Measurements from ENCODE around the gene NPLOC4.
A peak's percentile ranks its signal among the peaks of the same experiment; 100 is the strongest.
"Not testable (repeated sequence)": the region's sequence is repeated elsewhere in the genome, so short reads cannot be mapped to it uniquely, and the experiment has no call there.

Gene NPLOC4

GRCh38 chr17:81635973-81636504, 873 bp downstream of the NPLOC4 start:
- no peak for DNase-seq (ENCODE audit: low read depth in 4 of 4, low spot score in 1 of 4)

GRCh38 chr17:81635431-81635830, 1.5 kb downstream of the NPLOC4 start:
- DNase-seq (ENCODE audit: low read depth in 4 of 4, low spot score in 1 of 4), result no peak

GRCh38 chr17:81631482-81631881, 5.4 kb downstream of the NPLOC4 start:
- no peak for DNase-seq (ENCODE audit: low read depth in 4 of 4, low spot score in 1 of 4)

- DNase-seq (ENCODE audit: low read depth in 4 of 4, low spot score in 1 of 4), result no peak
Observed at GRCh38 chr17:81630274-81630673, 6.6 kb downstream of the NPLOC4 start.

GRCh38 chr17:81621494-81622130, 15.3 kb downstream of the NPLOC4 start:
- DNase-seq (ENCODE audit: low read depth in 4 of 4, low spot score in 1 of 4), result no peak

- not testable (repeated sequence) for DNase-seq (ENCODE audit: low read depth in 4 of 4, low spot score in 1 of 4)
Observed at GRCh38 chr17:81618307-81618706, 18.6 kb downstream of the NPLOC4 start.

- no peak for DNase-seq (ENCODE audit: low read depth in 4 of 4, low spot score in 1 of 4)
Observed at GRCh38 chr17:81616877-81617276, 20.0 kb downstream of the NPLOC4 start.

GRCh38 chr17:81615401-81615930, 21.4 kb downstream of the NPLOC4 start:
- no peak for DNase-seq (ENCODE audit: low read depth in 4 of 4, low spot score in 1 of 4)

GRCh38 chr17:81612172-81612970, 24.5 kb downstream of the NPLOC4 start:
- DNase-seq (ENCODE audit: low read depth in 4 of 4, low spot score in 1 of 4), result no peak

GRCh38 chr17:81609541-81610311, 27.2 kb downstream of the NPLOC4 start:
- no peak for DNase-seq (ENCODE audit: low read depth in 4 of 4, low spot score in 1 of 4)

- no peak for DNase-seq (ENCODE audit: low read depth in 4 of 4, low spot score in 1 of 4)
Observed at GRCh38 chr17:81608605-81609004, 28.3 kb downstream of the NPLOC4 start.

GRCh38 chr17:81608082-81608481, 28.8 kb downstream of the NPLOC4 start:
- no peak for DNase-seq (ENCODE audit: low read depth in 4 of 4, low spot score in 1 of 4)

GRCh38 chr17:81607431-81607830, 29.5 kb downstream of the NPLOC4 start:
- DNase-seq (ENCODE audit: low read depth in 4 of 4, low spot score in 1 of 4), result no peak

- no peak for DNase-seq (ENCODE audit: low read depth in 4 of 4, low spot score in 1 of 4)
Observed at GRCh38 chr17:81603846-81604610, 32.9 kb downstream of the NPLOC4 start.

GRCh38 chr17:81601525-81602120, 35.3 kb downstream of the NPLOC4 start:
- DNase-seq (ENCODE audit: low read depth in 4 of 4, low spot score in 1 of 4), result peak in 2 of 4 experiments; percentile 9 to 19

- no peak for DNase-seq (ENCODE audit: low read depth in 4 of 4, low spot score in 1 of 4)
Observed at GRCh38 chr17:81599719-81600486, 37.0 kb downstream of the NPLOC4 start.

GRCh38 chr17:81593105-81593871, 43.6 kb downstream of the NPLOC4 start:
- no peak for DNase-seq (ENCODE audit: low read depth in 4 of 4, low spot score in 1 of 4)

GRCh38 chr17:81591971-81592370, 44.9 kb downstream of the NPLOC4 start:
- no peak for DNase-seq (ENCODE audit: low read depth in 4 of 4, low spot score in 1 of 4)

GRCh38 chr17:81590121-81590520, 46.8 kb downstream of the NPLOC4 start:
- DNase-seq (ENCODE audit: low read depth in 4 of 4, low spot score in 1 of 4), result no peak
